ENCODE measurements around the gene LAPTM5.

GRCh38 chr1:30804822-30805221, 47.2 kb upstream of the LAPTM5 start:
- TF ChIP-seq CTCF (IDR thresholded peaks at IDR 0.05 in 8 of 11, conservative IDR thresholded peaks at IDR 0.05 in 3 of 11) (no peak), POLR2A (IDR thresholded peaks at IDR 0.05) (no peak)

Data from spleen (tissue), 7 donors.